Astrocyte (in vitro differentiated cells and primary cell): ENCODE data around the gene ETV5. TPM values are rescaled to one million over a fixed set of nuclear protein-coding genes. Genes with fewer than 3 reads are reported as not detected.
A peak's percentile ranks its signal among the peaks of the same experiment; 100 is the strongest.

Experiments used
- DNase-seq: peaks from one replicate; pipeline ENCODE4 v3.0.0-alpha.2; 2010; ENCODE audit warnings: low read depth
- FAIRE-seq: peaks from 2 replicates; lab custom pipeline; 2011; peaks lifted over from hg19 to GRCh38; lab: Jason Lieb, UNC
- H2AFZ ChIP-seq: 2 replicates; pipeline ENCODE4 v1.6.0; 2012; ENCODE audit warnings: low read depth, low read length, inconsistent platforms
- H3K27ac ChIP-seq: 2 replicates; pipeline ENCODE4 v1.5.1; 2011; ENCODE audit warnings: low read depth, low read length, inconsistent platforms
- H3K27me3 ChIP-seq: 2 replicates; pipeline ENCODE4 v1.6.0; 2011; ENCODE audit warnings: low read length, inconsistent platforms; ENCODE audit not compliant: insufficient read depth
- H3K36me3 ChIP-seq: 2 replicates; pipeline ENCODE4 v1.5.1; 2011; ENCODE audit warnings: low read length, inconsistent platforms; ENCODE audit not compliant: insufficient read depth
- H3K4me1 ChIP-seq: 2 replicates; pipeline ENCODE4 v1.5.1; 2011; ENCODE audit warnings: low read length, inconsistent platforms; ENCODE audit not compliant: insufficient read depth
- H3K4me2 ChIP-seq: 2 replicates; pipeline ENCODE4 v1.6.0; 2012; ENCODE audit warnings: low read length, inconsistent platforms
- H3K4me3 ChIP-seq: 2 replicates; pipeline ENCODE4 v1.5.1; 2011; ENCODE audit warnings: low read depth, mild to moderate bottlenecking, low read length, inconsistent platforms; ENCODE audit not compliant: insufficient read depth
- H3K79me2 ChIP-seq: 2 replicates; pipeline ENCODE4 v1.6.0; 2012; ENCODE audit warnings: mild to moderate bottlenecking, low read length, inconsistent platforms; ENCODE audit not compliant: insufficient read depth
- H3K9ac ChIP-seq: 2 replicates; pipeline ENCODE4 v1.6.0; 2012; ENCODE audit warnings: mild to moderate bottlenecking, low read length, inconsistent platforms
- H3K9me3 ChIP-seq: 2 replicates; pipeline ENCODE4 v1.5.1; 2012; ENCODE audit warnings: low read depth, mild to moderate bottlenecking, low read length, inconsistent platforms; ENCODE audit not compliant: insufficient read depth
- H4K20me1 ChIP-seq: 2 replicates; pipeline ENCODE4 v1.6.0; 2012; ENCODE audit warnings: low read length, inconsistent platforms; ENCODE audit not compliant: insufficient read depth
- H3K27ac Mint-ChIP-seq: one replicate; pipeline ENCODE4 v1.8.0; 2021; ENCODE audit warnings: mild to moderate bottlenecking, mixed read lengths; ENCODE audit not compliant: unreplicated experiment
- H3K27me3 Mint-ChIP-seq: one replicate; pipeline ENCODE4 v1.8.0; 2021; ENCODE audit warnings: low read depth, mixed read lengths; ENCODE audit not compliant: unreplicated experiment
- H3K36me3 Mint-ChIP-seq: one replicate; pipeline ENCODE4 v1.8.0; 2021; ENCODE audit warnings: low read depth, mixed read lengths; ENCODE audit not compliant: unreplicated experiment
- H3K4me1 Mint-ChIP-seq: one replicate; pipeline ENCODE4 v1.8.0; 2021; ENCODE audit warnings: low read depth, mixed read lengths; ENCODE audit not compliant: unreplicated experiment
- H3K4me3 Mint-ChIP-seq: one replicate; pipeline ENCODE4 v1.8.0; 2021; ENCODE audit warnings: mild to moderate bottlenecking, moderate library complexity, mixed read lengths; ENCODE audit not compliant: unreplicated experiment
- H3K9me3 Mint-ChIP-seq: one replicate; pipeline ENCODE4 v1.8.0; 2021; ENCODE audit warnings: mild to moderate bottlenecking, mixed read lengths; ENCODE audit not compliant: unreplicated experiment
- CTCF ChIP-seq: IDR thresholded peaks from 2 replicates; pipeline ENCODE4 v1.5.1; 2011; ENCODE audit warnings: low read depth, mild to moderate bottlenecking, inconsistent platforms, low read length, moderate library complexity; ENCODE audit not compliant: insufficient read depth
- EZH2 ChIP-seq: IDR thresholded peaks from 2 replicates; pipeline ENCODE4 v1.6.1; 2012; ENCODE audit warnings: mild to moderate bottlenecking, low read length, inconsistent platforms; ENCODE audit not compliant: insufficient read depth
- total RNA-seq: library from RNA; stranded (reverse); gene quantifications from 2 replicates; pipeline ENCODE4 v1.2.1, GENCODE V29; 2021

Gene ETV5
- total RNA-seq, 1 donor from 2014 or later: 55.3 TPM

GRCh38 chr3:186108106-186108940 is 566 bp downstream of the ETV5 start:
- Histone ChIP-seq H3K4me2 (peak overlapping the region; percentile 90), H2AFZ (peak overlapping the region; percentile 63), H3K9me3 (no peaks in the 10 kb centered on the region), H3K27me3 (peaks cover 2% of the 10 kb centered on the region), H3K4me3 (peak overlapping the region; percentile 74), H3K79me2 (peaks cover 36% of the 10 kb centered on the region), H3K9ac (peak overlapping the region; percentile 91), H3K27ac (peak overlapping the region; percentile 72), H3K36me3 (peaks cover 6% of the 10 kb centered on the region), H3K4me1 (peaks cover 31% of the 10 kb centered on the region), H4K20me1 (peaks cover 22% of the 10 kb centered on the region)
- Mint-ChIP-seq H3K4me3 (peak overlapping the region; percentile 88), H3K27me3 (peaks cover 26% of the 10 kb centered on the region), H3K4me1 (peaks cover 32% of the 10 kb centered on the region), H3K36me3 (no peaks in the 10 kb centered on the region), H3K27ac (peak overlapping the region; percentile 84), H3K9me3 (no peaks in the 10 kb centered on the region)
- FAIRE-seq (no peak), DNase-seq (peak; percentile 45)
- TF ChIP-seq EZH2 (no peak), CTCF (no peak)

GRCh38 chr3:186107215-186108105 is 1.4 kb downstream of the ETV5 start:
- TF ChIP-seq CTCF: no peak
- TF ChIP-seq EZH2: no peak
- H3K4me1 Mint-ChIP-seq: peaks cover 39% of the 10 kb centered on the region
- H3K4me3 Mint-ChIP-seq: peak overlapping the region; percentile 88
- peaks cover 32% of the 10 kb centered on the region for H3K4me1 ChIP-seq
- H3K9ac ChIP-seq: peak overlapping the region; percentile 91
- FAIRE-seq (no peak), DNase-seq (peak; percentile 65)
- H3K27ac Mint-ChIP-seq: peak overlapping the region; percentile 84
- peaks cover 10% of the 10 kb centered on the region for H3K36me3 ChIP-seq
- no peaks in the 10 kb centered on the region for H3K9me3 Mint-ChIP-seq
- H3K4me3 ChIP-seq: peak overlapping the region; percentile 74
- H3K79me2 ChIP-seq: peaks cover 40% of the 10 kb centered on the region
- no peaks in the 10 kb centered on the region for H3K27me3 ChIP-seq
- peak overlapping the region; percentile 63 for H2AFZ ChIP-seq
- peaks cover 18% of the 10 kb centered on the region for H3K27me3 Mint-ChIP-seq
- peaks cover 5% of the 10 kb centered on the region for H3K36me3 Mint-ChIP-seq
- no peaks in the 10 kb centered on the region for H3K9me3 ChIP-seq
- H3K4me2 ChIP-seq: peak overlapping the region; percentile 90
- H4K20me1 ChIP-seq: peaks cover 30% of the 10 kb centered on the region
- peak overlapping the region; percentile 72 for H3K27ac ChIP-seq
